Inferior parietal cortex (tissue), 1 donor: Measurements from ENCODE around the gene MAP7.
A peak's percentile ranks its signal among the peaks of the same experiment; 100 is the strongest.
"Not testable (repeated sequence)": the region's sequence is repeated elsewhere in the genome, so short reads cannot be mapped to it uniquely, and the experiment has no call there.

Experiments used
- DNase-seq: peaks from one replicate; pipeline ENCODE4 v3.0.0-alpha.2; 2016; ENCODE audit errors: extremely low spot score

Gene MAP7

GRCh38 chr6:136337121-136337520 lies 213.1 kb downstream of the MAP7 start:
- DNase-seq: no peak

DNA sequence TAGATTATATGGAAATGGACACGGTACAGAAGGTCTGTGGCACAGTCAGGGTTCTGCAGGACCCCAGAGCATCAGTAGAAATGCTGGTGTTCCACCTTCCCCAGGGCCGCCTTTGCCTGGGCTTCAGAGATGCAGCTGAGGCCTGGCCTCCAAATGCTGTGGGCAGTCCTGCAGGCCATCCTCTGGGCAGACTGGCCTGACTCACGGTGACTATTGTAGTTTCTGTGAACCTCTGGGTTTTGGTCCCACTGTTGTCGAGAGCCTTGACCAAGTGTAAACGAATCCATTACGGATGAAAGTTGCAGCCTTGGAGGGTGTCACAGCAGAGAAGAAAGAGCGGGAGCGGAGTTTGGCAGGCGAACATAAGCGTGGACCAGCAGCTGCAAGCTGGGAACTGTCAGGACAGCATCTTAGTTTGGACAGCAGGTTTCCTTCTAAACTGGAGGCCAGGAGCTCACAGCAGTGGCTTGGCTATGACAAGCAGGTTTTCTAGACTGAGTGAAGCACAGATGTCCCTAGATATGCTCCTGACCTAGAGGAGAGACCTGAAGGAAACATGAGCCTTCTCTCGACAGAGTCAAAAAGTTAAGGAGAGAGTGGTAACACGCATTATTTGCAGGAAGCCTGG lies 214.4 kb downstream of the MAP7 start:
- no peak for DNase-seq

DNA sequence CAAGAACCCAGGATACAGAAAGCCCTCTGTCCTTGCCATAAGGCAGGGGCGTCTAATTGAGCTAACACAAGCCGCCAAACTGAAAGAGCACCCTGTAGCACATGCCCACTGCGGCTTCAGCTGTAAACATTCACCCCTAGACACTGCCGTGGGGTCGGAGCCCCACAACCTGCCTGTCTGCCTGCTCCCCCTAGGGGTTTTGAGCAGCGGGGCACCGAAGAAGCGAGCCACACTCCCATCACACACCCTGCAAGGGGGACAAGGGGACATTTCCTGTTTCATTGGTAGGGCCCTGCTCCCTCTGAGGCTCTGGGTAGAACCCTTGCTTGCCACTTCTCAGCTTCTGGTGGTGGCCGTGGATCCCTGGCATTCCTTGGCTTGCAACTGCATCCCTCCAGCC lies 215.4 kb downstream of the MAP7 start:
- no peak for DNase-seq

DNA sequence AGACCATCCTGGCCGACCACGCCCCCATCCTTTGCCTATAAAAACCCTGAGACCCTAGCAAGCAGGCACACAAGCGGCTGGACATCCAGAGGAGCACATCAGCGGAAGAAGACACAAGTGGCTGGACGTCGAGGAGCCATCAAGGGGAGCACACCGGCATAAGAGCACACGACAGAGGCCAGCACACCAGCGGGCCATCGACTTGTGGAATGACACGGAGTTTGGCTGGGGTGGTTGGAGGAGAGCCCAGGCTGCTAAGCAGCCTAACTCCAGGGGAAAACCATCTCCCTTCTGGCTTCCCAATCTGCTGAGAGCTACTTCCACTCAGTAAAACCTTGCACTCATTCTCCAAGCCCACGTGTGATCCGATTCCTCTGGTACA lies 215.8 kb downstream of the MAP7 start:
- DNase-seq: no peak

DNA sequence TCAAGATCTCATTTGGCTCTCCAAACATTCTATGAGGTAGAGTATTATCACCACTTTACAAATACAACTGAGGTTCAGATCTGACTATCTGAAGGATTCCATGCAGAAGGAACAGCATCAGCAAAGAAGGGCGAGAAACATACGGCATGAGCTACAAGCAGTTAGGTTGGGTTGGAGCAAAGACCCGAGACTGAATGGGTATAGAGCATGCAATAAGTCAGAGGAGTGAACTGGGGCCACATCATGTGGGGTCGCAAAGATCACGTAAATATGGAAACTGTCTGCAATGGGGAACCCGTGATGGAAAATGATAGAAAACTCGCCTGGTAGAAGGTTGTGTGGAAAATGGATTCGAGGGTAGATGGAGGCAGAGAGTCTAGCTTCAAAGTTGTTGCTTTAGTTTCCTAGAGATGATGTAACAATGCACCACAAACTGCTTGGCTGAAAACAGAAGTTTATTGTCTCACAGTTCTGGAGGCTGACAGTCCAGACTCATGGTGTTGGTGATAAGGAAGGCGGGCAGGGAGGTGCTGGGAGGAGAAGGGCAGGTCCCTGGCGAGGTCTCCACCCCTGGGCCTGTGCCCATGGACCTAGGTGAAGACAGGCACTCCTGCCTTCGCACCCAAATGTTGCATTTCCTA lies 216.3 kb downstream of the MAP7 start:
- no peak for DNase-seq

GRCh38 chr6:136331461-136331860 lies 218.8 kb downstream of the MAP7 start:
- no peak for DNase-seq

- DNase-seq: no peak
These were observed 219.6 kb downstream of the MAP7 start for GRCh38 chr6:136330634-136331033.

DNA sequence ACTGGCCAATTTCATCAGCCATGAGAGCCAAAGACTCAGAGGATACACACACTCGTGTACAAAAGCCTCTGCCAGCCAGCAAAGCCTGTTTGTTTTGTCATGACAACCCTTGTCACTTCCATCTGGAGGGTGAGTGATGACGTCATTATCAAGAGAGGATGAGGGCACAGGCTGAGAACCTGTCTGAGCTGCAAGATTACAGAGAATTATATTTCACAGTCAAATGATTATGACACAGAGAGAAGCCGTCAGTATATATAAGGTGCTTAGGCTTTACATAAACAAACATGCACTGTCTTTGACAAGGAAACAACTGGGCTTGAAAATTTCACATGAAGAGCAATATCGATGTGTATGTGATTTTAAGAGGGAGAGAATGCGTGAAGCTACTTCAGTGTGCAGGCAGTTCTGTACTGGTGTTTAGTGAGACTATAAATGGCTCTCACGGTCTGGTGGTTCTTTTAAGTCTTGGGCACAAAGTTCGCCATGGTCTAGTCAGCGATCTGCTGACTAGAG lies 224.1 kb downstream of the MAP7 start:
- no peak for DNase-seq

- DNase-seq: no peak
These were observed 225.4 kb downstream of the MAP7 start for GRCh38 chr6:136324686-136325380.

DNA sequence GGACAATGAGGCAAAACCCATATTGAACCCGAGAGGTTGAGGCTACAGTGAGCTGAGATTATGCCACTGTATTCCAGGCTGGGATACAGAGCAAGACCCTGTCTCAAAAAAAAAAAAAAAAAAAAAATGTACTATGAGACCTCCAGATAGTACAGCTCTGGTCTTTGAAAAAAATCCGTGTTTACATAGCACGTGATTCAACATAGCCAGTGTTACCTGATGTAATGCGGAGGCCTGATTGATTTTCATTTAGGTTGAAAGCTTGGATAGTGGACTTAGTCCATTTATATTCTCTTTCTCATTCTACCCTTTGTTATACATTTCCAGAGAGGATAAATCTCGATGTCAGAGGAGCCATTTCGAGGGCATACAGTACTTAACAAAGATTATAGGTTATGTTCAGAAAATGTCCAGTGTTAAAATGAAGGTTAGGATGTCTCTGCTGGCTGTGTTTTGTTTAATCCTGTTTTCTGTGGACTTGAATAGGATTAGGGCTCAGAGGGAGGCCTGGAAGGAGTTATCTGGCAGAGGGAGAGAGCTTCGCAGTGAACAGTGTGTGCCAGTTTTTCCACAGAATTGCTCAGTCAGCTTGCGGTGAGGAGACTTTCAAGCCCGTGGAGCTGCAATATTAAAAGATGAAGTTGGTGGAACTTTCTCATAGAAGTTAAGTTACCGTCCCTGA lies 226.7 kb downstream of the MAP7 start:
- no peak for DNase-seq

DNA sequence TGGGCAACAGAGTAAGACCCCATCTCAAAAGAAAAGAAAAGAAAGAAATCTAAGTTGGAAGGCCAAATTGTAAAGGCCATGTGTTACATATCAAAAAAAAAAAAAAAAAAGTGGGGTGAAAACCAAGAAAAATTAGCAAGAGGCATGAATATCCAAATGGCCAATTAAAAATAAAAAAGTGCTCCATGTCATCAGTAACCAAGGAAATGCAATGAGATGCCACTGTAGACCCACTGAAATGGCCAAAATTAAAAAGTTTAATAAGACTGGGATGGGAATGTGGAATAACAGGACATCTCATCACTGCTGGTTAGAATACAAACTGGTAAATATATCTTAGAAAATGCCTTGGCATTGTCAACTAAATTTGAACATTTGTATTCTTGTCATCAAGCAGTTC lies 230.5 kb downstream of the MAP7 start:
- DNase-seq: no peak

DNA sequence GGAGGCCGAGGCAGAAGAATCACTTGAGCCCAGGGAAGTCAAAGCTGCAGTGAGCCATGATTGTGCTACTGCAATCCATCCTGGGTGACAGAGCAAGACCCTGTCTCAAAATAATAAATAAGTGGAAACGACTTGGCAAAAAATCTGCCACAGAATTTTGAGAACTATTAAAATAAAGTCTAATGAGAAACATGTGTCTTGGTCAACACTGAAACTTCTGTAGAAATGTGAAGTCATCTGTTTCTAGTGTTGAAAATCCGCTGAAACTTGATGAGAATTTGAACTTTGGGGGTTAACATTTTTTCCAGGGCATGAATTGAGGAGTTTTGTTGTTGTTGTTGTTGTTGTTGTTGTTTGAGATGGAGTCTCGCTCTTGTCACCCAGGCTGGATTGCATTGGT lies 231.5 kb downstream of the MAP7 start:
- DNase-seq: no peak

DNA sequence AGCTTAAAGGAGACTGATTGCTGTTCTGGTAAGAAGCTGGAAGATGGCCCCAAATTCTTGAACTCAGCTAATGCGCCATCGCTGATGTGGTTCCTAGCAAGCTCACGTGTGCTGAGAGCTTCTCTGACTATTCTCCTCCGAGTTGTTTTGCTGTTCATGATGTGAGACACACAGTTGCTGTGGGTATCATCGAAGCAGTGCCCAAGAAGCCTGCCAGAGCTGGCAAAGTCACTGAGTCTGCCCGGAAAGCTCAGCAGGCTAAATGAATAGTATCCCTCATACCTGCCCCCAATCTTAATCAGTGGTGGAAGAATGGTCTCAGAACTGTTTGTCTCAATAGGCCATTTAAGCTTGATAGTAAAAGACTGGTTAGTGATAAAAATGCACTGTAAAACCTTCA lies 232.3 kb downstream of the MAP7 start:
- DNase-seq: no peak

DNA sequence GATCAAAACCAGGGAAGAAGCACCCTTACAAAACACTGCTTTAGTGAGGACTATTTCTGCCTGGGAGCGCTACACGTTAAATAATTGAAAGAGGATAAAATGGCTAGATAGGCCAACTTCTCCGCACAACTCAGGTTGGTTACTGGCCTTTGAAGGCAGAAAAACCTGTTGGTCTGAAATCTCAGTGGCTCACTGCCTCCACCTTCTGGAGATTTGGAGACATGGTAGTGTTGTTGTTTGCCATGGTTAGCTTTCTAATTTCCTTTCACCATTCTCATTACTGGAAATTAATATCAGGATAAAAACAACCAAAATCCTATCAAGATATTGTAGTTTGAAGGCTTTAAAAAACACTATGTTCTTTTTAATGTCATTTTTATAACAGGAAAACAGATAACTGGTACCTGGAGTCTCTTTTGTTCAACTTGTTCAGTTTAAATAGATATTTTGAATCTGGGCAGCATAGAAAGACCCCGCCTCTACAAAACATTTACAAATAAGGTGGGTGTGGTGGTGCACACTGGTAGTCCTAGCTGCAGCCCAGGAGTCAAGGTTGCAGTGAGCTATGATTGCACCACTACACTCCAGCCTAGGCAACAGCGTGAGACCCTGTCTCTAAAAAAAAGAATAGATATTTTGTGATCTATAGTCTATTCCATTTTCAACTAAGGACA lies 233.1 kb downstream of the MAP7 start:
- peak; percentile 91 for DNase-seq

DNA sequence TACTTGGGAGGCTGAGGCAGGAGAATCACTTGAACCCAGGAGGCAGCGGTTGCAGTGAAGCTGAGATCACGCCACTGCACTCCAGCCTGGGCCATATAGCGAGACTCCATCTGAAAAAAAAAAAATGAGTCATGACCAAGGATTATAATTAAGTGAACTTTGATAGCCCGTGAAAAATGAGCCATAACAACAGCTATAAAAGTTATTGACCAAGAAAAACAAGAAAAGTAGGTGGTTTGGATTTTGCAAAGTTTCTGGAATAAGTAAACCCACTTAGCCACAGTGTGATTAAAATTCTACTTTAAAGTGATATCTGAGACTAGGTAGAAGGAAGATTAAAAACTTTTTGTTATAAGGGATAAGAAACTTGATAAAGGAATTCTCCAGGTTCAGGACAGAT lies 234.6 kb downstream of the MAP7 start:
- DNase-seq: no peak

DNA sequence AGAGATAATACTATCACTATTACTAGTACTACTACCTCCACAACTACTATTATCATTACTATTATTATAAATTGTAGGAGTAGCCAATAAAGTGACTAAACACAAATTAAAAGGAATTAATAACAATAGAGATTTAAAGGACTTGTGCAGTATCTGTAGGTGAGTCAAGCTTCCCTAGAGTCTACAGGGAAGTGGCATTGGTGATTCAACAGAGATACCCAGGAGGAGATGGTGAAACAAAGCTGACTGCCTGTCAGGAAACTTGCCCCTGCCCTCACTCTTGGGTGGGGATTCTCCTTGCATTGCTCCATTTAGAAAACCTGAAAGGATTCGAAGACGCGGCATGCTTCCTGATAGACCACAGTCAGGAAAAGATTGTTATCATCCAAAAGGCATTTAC lies 237.2 kb downstream of the MAP7 start:
- DNase-seq: no peak

DNA sequence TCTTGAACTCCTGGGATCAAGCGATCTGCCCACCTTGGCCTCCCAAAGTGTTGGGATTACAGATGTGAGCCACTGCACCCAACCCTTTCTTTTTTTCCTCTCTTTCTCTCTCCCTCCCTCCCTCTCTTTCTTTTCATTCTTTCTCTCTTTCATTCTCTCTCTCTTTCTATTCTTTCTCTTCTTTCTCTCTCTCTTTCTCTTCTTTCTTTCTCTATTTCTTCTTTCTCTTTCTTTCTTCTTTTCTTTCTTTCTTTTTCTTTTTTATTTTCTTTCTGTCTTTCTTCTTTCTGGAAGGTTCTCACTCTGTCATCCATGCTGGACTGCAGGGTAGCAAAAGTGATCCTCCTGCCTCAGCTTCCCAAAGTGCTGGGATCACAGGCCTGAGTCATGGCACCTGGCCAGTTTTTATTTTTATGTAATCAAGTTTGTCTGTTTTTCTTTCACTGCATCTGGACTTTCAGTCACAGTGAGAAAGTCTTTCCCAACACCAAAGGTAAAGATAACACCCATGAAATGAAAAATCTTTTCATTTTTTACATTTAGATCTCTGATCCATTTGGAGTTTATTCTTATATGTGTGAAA lies 240.4 kb downstream of the MAP7 start:
- no peak for DNase-seq

GRCh38 chr6:136309171-136309570 lies 241.1 kb downstream of the MAP7 start:
- DNase-seq: no peak

DNA sequence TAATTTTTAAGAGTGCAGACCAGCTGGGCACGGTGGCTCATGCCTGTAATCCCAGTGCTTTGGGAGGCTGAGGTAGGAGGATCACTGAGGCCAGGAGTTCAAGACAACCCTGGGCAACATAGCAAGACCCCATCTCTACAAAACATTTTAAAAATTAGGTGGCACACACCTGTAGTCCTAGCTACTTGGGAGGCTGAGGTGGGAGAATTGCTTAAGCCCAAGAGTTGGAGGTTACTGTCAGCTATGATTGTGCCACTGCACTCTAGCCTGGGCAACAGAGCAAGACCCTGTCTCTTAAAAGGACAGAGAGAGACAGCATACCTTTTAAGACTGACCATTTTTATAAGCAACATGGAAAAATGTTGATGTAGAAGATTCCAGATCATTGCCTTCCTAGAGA lies 241.8 kb downstream of the MAP7 start:
- not testable (repeated sequence) for DNase-seq

DNA sequence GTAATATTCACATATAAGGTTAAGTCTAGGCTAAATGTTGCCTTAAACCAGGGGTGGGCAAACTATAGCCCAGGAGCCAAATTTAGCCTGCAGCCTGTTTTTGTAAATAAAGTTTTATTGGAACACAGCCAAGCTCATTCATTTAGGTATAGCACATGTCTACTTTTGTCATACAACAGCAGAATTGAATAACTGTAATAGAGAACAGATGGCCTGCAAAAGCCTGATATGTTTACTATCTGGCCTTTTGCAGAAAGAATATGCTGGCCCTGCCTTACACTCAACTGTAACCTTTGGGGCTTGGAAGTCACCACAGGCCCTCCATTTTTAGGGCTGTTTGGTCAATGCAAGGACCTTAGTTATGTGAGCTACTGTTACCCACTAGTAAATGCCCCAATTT lies 242.9 kb downstream of the MAP7 start:
- DNase-seq: no peak

- peak; percentile 83 for DNase-seq
These were observed 243.8 kb downstream of the MAP7 start for GRCh38 chr6:136306466-136306865.

DNA sequence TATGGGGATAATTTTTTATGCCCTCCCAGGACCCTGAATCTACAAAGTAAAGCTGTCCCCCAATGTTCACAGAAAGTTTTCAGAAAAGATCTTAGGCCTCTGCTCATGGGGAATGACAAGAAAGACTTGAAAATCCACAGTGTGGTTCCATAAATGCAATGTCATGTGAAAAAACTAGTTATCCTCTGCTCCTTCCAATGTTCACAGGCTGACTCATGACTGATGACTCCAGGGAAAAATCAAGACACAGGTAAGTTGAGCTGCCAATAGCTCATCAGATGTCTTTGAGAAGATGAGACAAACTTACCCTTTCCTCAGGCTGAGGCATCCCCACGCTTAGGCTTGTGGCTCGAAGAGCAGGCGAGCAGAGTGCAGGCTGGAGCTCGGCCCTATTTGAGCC lies 245.8 kb downstream of the MAP7 start:
- no peak for DNase-seq
